Measurements from ENCODE around the gene NPAS2. TPM values are rescaled to one million over a fixed set of nuclear protein-coding genes. Genes with fewer than 3 reads are reported as not detected.

The NPAS2 gene
- polyA plus RNA-seq, 1 donor (not counting 4 experiments of a cell fraction or from before 2014, with no cell fraction given), result 17.7 TPM

- H3K4me2 ChIP-seq (ENCODE audit: control insufficient read depth, extremely low read depth, insufficient read depth, low read depth, low read length), result no peak overlapping the region
- H2AFZ ChIP-seq (ENCODE audit: control insufficient read depth, low read length), result no peak overlapping the region
- H3K36me3 ChIP-seq (ENCODE audit: control insufficient read depth in 2 of 2, extremely low read depth in 1 of 2, insufficient read depth in 2 of 2, low read length in 2 of 2), result peaks cover 0 to 28% of the 10 kb centered on the region in 2 experiments
- peaks cover 6% of the 10 kb centered on the region for H3K4me1 ChIP-seq (ENCODE audit: control insufficient read depth, extremely low read depth, insufficient read depth, low read length)
- no peaks in the 10 kb centered on the region for H3K9me1 ChIP-seq (ENCODE audit: control insufficient read depth, extremely low read depth, insufficient read depth, low read length)
- H3K79me2 ChIP-seq (ENCODE audit: control insufficient read depth, insufficient read depth, low read length), result peaks cover 6% of the 10 kb centered on the region
- FAIRE-seq, result no peak
- dilution Hi-C loops (cut with MboI; ENCODE audit: extremely low pct_ligation_motif_present, low sequenced_read_pairs), result no loop called here
- TF ChIP-seq CTCF (optimal IDR thresholded peaks at IDR 0.05 in 1 of 3, IDR thresholded peaks at IDR 0.05 in 1 of 3, conservative IDR thresholded peaks at IDR 0.05 in 1 of 3; ENCODE audit: extremely low read depth in 1 of 3, insufficient read depth in 2 of 3, low read length in 3 of 3), result no peak
- TF ChIP-seq EZH2 (IDR thresholded peaks at IDR 0.05; ENCODE audit: low read length), result no peak
- H4K20me1 ChIP-seq (ENCODE audit: control insufficient read depth, extremely low read depth, insufficient read depth, low read length), result no peaks in the 10 kb centered on the region
- no peak overlapping the region for H3K4me3 ChIP-seq (ENCODE audit: control insufficient read depth in 2 of 3, extremely low read depth in 1 of 3, insufficient read depth in 2 of 3, low read depth in 1 of 3, low read length in 3 of 3)
- H3K9ac ChIP-seq (ENCODE audit: control insufficient read depth, extremely low read depth, insufficient read depth, low read length), result no peak overlapping the region
- no peak for DNase-seq (ENCODE audit: low read depth, low spot score)
- no peaks in the 10 kb centered on the region for H3K27me3 ChIP-seq (ENCODE audit: control insufficient read depth, extremely low read depth, insufficient read depth, low read length)
- H3K9me3 ChIP-seq (ENCODE audit: control insufficient read depth, low read depth, low read length), result no peaks in the 10 kb centered on the region
- no peak overlapping the region for H3K27ac ChIP-seq (ENCODE audit: control insufficient read depth, insufficient read depth, low read length)
These were observed 177.7 kb downstream of the NPAS2 start for GRCh38 chr2:100997509-100998234.

DNA sequence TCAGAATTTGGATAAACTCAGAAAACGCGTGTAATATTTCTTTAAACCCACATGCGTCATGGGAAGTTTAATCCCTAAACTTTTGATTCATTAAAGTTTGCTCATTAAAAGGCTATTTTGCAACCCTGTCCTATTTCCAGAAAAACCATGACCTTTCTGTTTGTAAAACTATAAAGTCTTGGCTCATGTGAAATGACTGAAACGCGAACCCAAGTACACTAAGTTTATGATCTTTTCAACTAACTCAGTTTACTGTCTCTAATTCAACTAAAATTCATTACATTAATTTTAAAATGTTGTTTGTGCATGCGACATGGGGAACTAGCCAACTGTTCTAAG is 178.3 kb downstream of the NPAS2 start:
- Histone ChIP-seq H2AFZ (ENCODE audit: control insufficient read depth, low read length) (no peak overlapping the region), H3K79me2 (ENCODE audit: control insufficient read depth, insufficient read depth, low read length) (peaks cover 11% of the 10 kb centered on the region), H3K9ac (ENCODE audit: control insufficient read depth, extremely low read depth, insufficient read depth, low read length) (no peak overlapping the region), H3K27me3 (ENCODE audit: control insufficient read depth, extremely low read depth, insufficient read depth, low read length) (no peaks in the 10 kb centered on the region), H4K20me1 (ENCODE audit: control insufficient read depth, extremely low read depth, insufficient read depth, low read length) (no peaks in the 10 kb centered on the region), H3K36me3 (ENCODE audit: control insufficient read depth in 2 of 2, extremely low read depth in 1 of 2, insufficient read depth in 2 of 2, low read length in 2 of 2) (peaks cover 1 to 27% of the 10 kb centered on the region in 2 experiments), H3K4me2 (ENCODE audit: control insufficient read depth, extremely low read depth, insufficient read depth, low read depth, low read length) (no peak overlapping the region), H3K27ac (ENCODE audit: control insufficient read depth, insufficient read depth, low read length) (no peak overlapping the region), H3K9me3 (ENCODE audit: control insufficient read depth, low read depth, low read length) (no peaks in the 10 kb centered on the region), H3K4me1 (ENCODE audit: control insufficient read depth, extremely low read depth, insufficient read depth, low read length) (peaks cover 6% of the 10 kb centered on the region), H3K4me3 (ENCODE audit: control insufficient read depth in 2 of 3, extremely low read depth in 1 of 3, insufficient read depth in 2 of 3, low read depth in 1 of 3, low read length in 3 of 3) (no peak overlapping the region), H3K9me1 (ENCODE audit: control insufficient read depth, extremely low read depth, insufficient read depth, low read length) (no peaks in the 10 kb centered on the region)
- no peak for FAIRE-seq
- TF ChIP-seq EZH2 (IDR thresholded peaks at IDR 0.05; ENCODE audit: low read length) (no peak), CTCF (optimal IDR thresholded peaks at IDR 0.05 in 1 of 3, IDR thresholded peaks at IDR 0.05 in 1 of 3, conservative IDR thresholded peaks at IDR 0.05 in 1 of 3; ENCODE audit: extremely low read depth in 1 of 3, insufficient read depth in 2 of 3, low read length in 3 of 3) (no peak)
- no peak for DNase-seq (ENCODE audit: low read depth, low spot score)
- dilution Hi-C loops (cut with MboI; ENCODE audit: extremely low pct_ligation_motif_present, low sequenced_read_pairs), result no loop called here

All from keratinocyte (primary cell).